Parathyroid adenoma (tissue), 2 donors: ENCODE measurements around the gene C10orf90.

Experiments used
- H2AFZ ChIP-seq: fragments of 300-600 bp; sonication (generic); one replicate; pipeline ENCODE4 v1.7.0; 2017; ENCODE audit warnings: antibody characterized with exemption, mild to moderate bottlenecking
- H3K27ac ChIP-seq: fragments of 300-600 bp; sonication (generic); one replicate; pipeline ENCODE4 v1.7.0; 2017
- H3K27me3 ChIP-seq: fragments of 300-600 bp; sonication (generic); one replicate; pipeline ENCODE4 v1.7.0; 2017; ENCODE audit warnings: low read length; ENCODE audit not compliant: control insufficient read depth, insufficient read depth
- H3K36me3 ChIP-seq: fragments of 300-600 bp; sonication (generic); one replicate; pipeline ENCODE4 v1.7.0; 2017; ENCODE audit warnings: low read length; ENCODE audit not compliant: control insufficient read depth, insufficient read depth
- H3K4me1 ChIP-seq: fragments of 300-600 bp; sonication (generic); one replicate; pipeline ENCODE4 v1.7.0; 2017; ENCODE audit warnings: control low read depth
- H3K4me2 ChIP-seq: fragments of 300-600 bp; sonication (generic); one replicate; pipeline ENCODE4 v1.7.0; 2017; ENCODE audit warnings: low read length
- H3K4me3 ChIP-seq: fragments of 300-600 bp; sonication (generic); one replicate; pipeline ENCODE4 v1.7.0; 2017; ENCODE audit warnings: low read depth, low read length
- H3K79me2 ChIP-seq: fragments of 300-600 bp; sonication (generic); one replicate; pipeline ENCODE4 v1.7.0; 2017; ENCODE audit warnings: control low read depth
- H3K9ac ChIP-seq: fragments of 300-600 bp; sonication (generic); one replicate; pipeline ENCODE4 v1.7.0; 2017; ENCODE audit warnings: mild to moderate bottlenecking
- H3K9me3 ChIP-seq: fragments of 300-600 bp; sonication (generic); one replicate; pipeline ENCODE4 v1.7.0; 2017; ENCODE audit warnings: low read length; ENCODE audit not compliant: control insufficient read depth
- TF ChIP-seq, protein P1 (sequence below): fragments of 300-600 bp; sonication (generic); IDR thresholded peaks from one replicate; pipeline ENCODE4 v1.7.0; 2017; ENCODE audit warnings: antibody characterized with exemption, mild to moderate bottlenecking
- donor health status: primary hyperparathyroidism.

The C10orf90 gene

DNA sequence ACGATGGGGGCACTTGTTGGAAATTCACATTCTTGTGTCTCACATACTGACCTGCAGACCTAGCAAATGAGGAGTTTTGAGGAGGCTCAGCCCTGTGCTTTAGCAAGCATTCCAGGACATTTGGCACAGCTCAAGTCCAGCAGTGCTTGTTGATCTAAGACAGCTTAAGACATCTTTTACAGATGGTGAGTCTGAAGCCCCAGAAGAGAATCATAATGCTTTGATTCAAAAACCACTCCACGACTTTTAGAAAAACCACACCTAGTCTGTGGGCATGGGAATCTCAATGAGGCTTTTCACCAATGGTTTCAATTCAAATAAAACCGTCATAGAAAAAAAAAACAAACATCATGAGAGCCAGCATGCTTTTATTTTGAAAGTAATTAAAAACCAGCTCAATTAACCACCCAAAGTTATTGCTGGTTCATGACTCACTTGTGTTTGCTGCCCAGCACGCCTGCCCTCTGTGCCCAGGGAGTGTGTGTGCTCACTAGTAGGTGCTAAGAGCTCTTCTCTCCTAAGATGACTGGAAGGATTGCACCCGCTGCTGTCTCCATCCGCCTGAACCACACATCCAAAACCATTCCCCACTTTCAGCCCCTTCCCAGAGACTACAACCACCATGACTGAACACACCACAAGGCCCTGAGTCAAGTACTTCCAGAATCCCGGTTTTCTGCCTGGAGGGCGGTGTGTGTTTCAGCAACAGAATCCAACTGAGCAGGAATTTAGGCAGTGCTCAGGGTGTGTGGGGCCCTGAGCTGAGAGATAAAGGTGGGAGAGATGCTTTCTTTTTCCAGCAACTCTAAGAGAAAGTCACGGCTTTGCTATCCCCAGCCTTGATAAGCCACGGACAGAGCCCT, 152.0 kb downstream of the C10orf90 start:
- Histone ChIP-seq H3K4me1 (no peaks in the 10 kb centered on the region), H3K4me3 (no peak overlapping the region), H3K9ac (no peak overlapping the region), H3K79me2 (no peaks in the 10 kb centered on the region), H2AFZ (no peak overlapping the region), H3K36me3 (no peaks in the 10 kb centered on the region), H3K9me3 (no peaks in the 10 kb centered on the region), H3K4me2 (no peak overlapping the region), H3K27ac (no peak overlapping the region), H3K27me3 (no peaks in the 10 kb centered on the region)
- TF ChIP-seq, protein P1, sequence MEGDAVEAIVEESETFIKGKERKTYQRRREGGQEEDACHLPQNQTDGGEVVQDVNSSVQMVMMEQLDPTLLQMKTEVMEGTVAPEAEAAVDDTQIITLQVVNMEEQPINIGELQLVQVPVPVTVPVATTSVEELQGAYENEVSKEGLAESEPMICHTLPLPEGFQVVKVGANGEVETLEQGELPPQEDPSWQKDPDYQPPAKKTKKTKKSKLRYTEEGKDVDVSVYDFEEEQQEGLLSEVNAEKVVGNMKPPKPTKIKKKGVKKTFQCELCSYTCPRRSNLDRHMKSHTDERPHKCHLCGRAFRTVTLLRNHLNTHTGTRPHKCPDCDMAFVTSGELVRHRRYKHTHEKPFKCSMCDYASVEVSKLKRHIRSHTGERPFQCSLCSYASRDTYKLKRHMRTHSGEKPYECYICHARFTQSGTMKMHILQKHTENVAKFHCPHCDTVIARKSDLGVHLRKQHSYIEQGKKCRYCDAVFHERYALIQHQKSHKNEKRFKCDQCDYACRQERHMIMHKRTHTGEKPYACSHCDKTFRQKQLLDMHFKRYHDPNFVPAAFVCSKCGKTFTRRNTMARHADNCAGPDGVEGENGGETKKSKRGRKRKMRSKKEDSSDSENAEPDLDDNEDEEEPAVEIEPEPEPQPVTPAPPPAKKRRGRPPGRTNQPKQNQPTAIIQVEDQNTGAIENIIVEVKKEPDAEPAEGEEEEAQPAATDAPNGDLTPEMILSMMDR: no peak

GRCh38 chr10:126516515-126516914, 154.0 kb downstream of the C10orf90 start:
- no peak overlapping the region for H3K27ac ChIP-seq
- no peak overlapping the region for H2AFZ ChIP-seq
- H3K9ac ChIP-seq: no peak overlapping the region
- no peaks in the 10 kb centered on the region for H3K36me3 ChIP-seq
- no peaks in the 10 kb centered on the region for H3K27me3 ChIP-seq
- H3K79me2 ChIP-seq: no peaks in the 10 kb centered on the region
- H3K4me1 ChIP-seq: no peaks in the 10 kb centered on the region
- TF ChIP-seq, protein P1: no peak
- no peak overlapping the region for H3K4me2 ChIP-seq
- no peaks in the 10 kb centered on the region for H3K9me3 ChIP-seq
- H3K4me3 ChIP-seq: no peak overlapping the region

- H3K27ac ChIP-seq: no peak overlapping the region
- H3K4me3 ChIP-seq: no peak overlapping the region
- no peaks in the 10 kb centered on the region for H3K79me2 ChIP-seq
- no peaks in the 10 kb centered on the region for H3K9me3 ChIP-seq
- H3K27me3 ChIP-seq: no peaks in the 10 kb centered on the region
- H2AFZ ChIP-seq: no peak overlapping the region
- TF ChIP-seq, protein P1: no peak
- H3K9ac ChIP-seq: no peak overlapping the region
- no peaks in the 10 kb centered on the region for H3K36me3 ChIP-seq
- H3K4me1 ChIP-seq: no peaks in the 10 kb centered on the region
- no peak overlapping the region for H3K4me2 ChIP-seq
These were observed 158.5 kb downstream of the C10orf90 start for GRCh38 chr10:126511917-126512479.

- Histone ChIP-seq H3K9me3 (no peaks in the 10 kb centered on the region), H3K4me2 (no peak overlapping the region), H3K9ac (no peak overlapping the region), H2AFZ (no peak overlapping the region), H3K4me1 (no peaks in the 10 kb centered on the region), H3K4me3 (no peak overlapping the region), H3K36me3 (no peaks in the 10 kb centered on the region), H3K27ac (no peak overlapping the region), H3K27me3 (no peaks in the 10 kb centered on the region), H3K79me2 (no peaks in the 10 kb centered on the region)
- TF ChIP-seq, protein P1: no peak
These were observed 161.3 kb downstream of the C10orf90 start for GRCh38 chr10:126509182-126509581.
